ENCODE results near the gene PRKCB. TPM values are rescaled to one million over a fixed set of nuclear protein-coding genes. Genes with fewer than 3 reads are reported as not detected.
A peak's percentile ranks its signal among the peaks of the same experiment; 100 is the strongest.

Gene PRKCB
- total and polyA plus RNA-seq, 2 of the 8 experiments (the other 6 are each of a cell fraction or from before 2014, with no cell fraction given) = 7.1 to 12.1 TPM

DNA sequence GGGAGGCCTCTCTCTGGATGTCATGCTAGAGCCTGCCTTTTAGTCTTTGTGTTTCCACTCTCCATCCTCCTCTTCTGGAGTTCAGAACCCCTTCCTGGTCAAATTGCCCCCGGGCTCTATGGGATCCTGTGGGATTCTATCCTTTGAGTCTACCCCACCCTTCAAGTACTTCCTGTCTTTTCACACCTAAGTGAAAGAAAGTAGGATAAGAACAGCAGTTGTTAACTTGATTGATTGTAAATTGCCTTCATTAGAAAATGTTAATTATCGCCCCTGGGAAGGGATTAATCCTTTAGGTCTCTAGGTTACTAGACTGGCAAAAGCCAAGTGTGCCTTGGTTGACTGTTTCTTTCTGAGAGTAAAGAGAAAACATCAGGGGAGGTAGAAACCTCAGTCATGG is 30.1 kb downstream of the PRKCB start (continued):
- TF ChIP-seq SP1 (IDR thresholded peaks at IDR 0.05; ENCODE audit: low read depth, low read length) = peak; percentile 53; the same call in 1 of the 2 replicates
- TF ChIP-seq CHD1 (IDR thresholded peaks at IDR 0.05; ENCODE audit: low read depth, low read length) = no peak
- no peak for TF ChIP-seq JUN (IDR thresholded peaks at IDR 0.05; ENCODE audit: low read depth, low read length)
- no peak for TF ChIP-seq YY1 (IDR thresholded peaks at IDR 0.05; ENCODE audit: low read depth, low read length)
- TF ChIP-seq CEBPB (IDR thresholded peaks at IDR 0.05; ENCODE audit: low read depth, low read length) = no peak
- TF ChIP-seq PHF8 (conservative IDR thresholded peaks at IDR 0.05; ENCODE audit: low read depth, low read length) = no peak
- TF ChIP-seq BRCA1 (IDR thresholded peaks at IDR 0.05; ENCODE audit: low read depth, low read length) = no peak
- no peak for TF ChIP-seq CBX5 (IDR thresholded peaks at IDR 0.05; ENCODE audit: low read depth, low read length)
- peak; percentile 18; the same call in 1 of the 2 replicates for TF ChIP-seq EGR1 (IDR thresholded peaks at IDR 0.05; ENCODE audit: borderline replicate concordance, low read depth, low read length)
- TF ChIP-seq ASH2L (IDR thresholded peaks at IDR 0.05; ENCODE audit: low read length) = no peak
